Gastroesophageal sphincter (tissue), 3 donors: ENCODE measurements around the gene ABCA4.

Experiments
- CTCF ChIP-seq, 4 experiments: fragments of 200-600 bp in 2 of 4; fragments of 450-650 bp in 2 of 4; sonication (generic) in 1 of 4; IDR thresholded peaks; one replicate each; pipeline ENCODE4 v1.5.1; 2017 to 2019; ENCODE audit warnings: antibody characterized with exemption in 4 of 4, mild to moderate bottlenecking in 2 of 4, moderate library complexity in 2 of 4
- EP300 ChIP-seq: sonication (generic); formaldehyde crosslinking; IDR thresholded peaks from one replicate; pipeline ENCODE4 v1.6.1; 2017; ENCODE audit warnings: antibody characterized with exemption, mild to moderate bottlenecking
- POLR2A ChIP-seq, 2 donors: fragments of 450-650 bp; IDR thresholded peaks; one replicate each; pipeline ENCODE4 v1.6.1; 2017; ENCODE audit warnings: antibody characterized with exemption in 2 of 2, mild to moderate bottlenecking in 2 of 2, moderate library complexity in 1 of 2
- POLR2AphosphoS5 ChIP-seq: sonication (generic); formaldehyde crosslinking; IDR thresholded peaks from one replicate; pipeline ENCODE4 v1.6.1; 2017; ENCODE audit warnings: antibody characterized with exemption

- TF ChIP-seq POLR2A (IDR thresholded peaks at IDR 0.05) (no peak), CTCF (IDR thresholded peaks at IDR 0.05) (no peak), POLR2AphosphoS5 (peak; percentile 17), EP300 (no peak)
Measured at GRCh38 chr1:94038511-94038910, 82.4 kb downstream of the ABCA4 start.
